ENCODE measurements around the gene CRYBA2.

CRYBA2 gene

DNA sequence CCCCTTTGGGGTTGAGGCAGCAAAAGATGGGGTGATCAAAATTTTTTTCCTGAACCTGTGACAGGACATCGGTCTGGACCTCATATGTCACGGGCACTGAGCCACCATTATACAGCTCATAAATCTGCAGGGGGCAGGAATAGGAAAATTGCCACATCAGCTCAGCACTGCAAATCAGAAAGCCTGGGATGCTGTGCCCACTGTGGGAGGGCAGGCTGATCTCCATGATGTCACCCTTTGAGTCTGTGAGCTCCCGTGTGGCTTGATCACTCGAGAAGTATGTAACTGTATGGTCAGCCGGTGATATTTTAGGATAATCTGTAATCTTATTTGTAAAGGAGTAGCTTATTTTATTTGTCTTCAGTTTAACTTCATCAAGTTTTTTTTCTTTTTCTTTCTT, 17.7 kb upstream of the CRYBA2 start:
- TF ChIP-seq CTCF (IDR thresholded peaks at IDR 0.05) = no peak

DNA sequence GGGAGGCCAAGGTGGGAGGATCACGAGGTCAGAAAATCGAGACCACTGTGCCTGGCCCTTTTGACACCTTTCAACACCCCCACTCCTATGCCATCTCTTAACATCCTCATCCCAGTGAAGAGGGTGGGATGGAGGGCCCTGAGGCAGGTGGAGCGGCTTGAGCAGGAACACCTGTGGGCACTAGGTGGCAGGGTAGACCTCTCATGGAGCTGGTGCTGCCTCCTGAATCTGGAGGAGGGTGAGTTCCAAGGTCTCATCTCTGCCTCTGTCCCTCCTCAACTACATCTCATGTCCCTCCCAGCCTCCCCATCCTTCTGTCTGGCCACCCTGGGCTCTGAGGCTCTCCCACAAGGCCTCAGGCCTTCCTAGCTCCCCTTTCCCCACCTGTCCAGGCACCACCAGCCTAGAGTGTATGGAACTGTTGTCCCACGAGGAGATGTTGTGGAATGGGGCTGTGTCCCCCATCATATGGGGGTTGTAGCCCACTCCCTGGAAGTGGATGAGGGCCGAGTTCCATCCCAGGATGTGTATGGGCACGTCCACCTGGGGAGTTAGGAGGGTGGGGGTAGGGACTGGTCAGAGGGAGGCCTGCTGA, 17.0 kb upstream of the CRYBA2 start:
- peak; percentile 53 for TF ChIP-seq CTCF (IDR thresholded peaks at IDR 0.05)

DNA sequence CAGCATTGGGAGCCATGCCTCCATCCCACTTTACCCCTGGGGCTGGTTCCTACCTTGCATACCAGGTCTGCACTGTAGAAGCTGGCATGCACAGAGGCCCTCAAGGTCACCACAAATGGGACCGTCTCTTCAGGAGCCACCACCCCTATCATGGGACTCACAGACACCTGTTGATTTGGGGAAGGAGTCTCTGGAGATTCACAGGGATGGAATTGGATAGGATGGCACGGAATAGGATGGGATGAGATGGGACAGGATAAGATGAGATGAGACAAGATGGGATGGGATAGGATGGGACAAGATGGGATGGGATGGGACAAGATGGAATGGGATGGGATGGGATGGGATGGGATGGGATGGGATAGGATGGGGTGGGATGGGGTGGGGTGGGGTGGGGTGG, 16.1 kb upstream of the CRYBA2 start:
- no peak for TF ChIP-seq CTCF (IDR thresholded peaks at IDR 0.05)

- no peak for TF ChIP-seq CTCF (IDR thresholded peaks at IDR 0.05)
These were observed 10.8 kb upstream of the CRYBA2 start for GRCh38 chr2:219003979-219004378.

- TF ChIP-seq CTCF (IDR thresholded peaks at IDR 0.05) = no peak
These were observed 10.0 kb upstream of the CRYBA2 start for GRCh38 chr2:219003267-219003634.

DNA sequence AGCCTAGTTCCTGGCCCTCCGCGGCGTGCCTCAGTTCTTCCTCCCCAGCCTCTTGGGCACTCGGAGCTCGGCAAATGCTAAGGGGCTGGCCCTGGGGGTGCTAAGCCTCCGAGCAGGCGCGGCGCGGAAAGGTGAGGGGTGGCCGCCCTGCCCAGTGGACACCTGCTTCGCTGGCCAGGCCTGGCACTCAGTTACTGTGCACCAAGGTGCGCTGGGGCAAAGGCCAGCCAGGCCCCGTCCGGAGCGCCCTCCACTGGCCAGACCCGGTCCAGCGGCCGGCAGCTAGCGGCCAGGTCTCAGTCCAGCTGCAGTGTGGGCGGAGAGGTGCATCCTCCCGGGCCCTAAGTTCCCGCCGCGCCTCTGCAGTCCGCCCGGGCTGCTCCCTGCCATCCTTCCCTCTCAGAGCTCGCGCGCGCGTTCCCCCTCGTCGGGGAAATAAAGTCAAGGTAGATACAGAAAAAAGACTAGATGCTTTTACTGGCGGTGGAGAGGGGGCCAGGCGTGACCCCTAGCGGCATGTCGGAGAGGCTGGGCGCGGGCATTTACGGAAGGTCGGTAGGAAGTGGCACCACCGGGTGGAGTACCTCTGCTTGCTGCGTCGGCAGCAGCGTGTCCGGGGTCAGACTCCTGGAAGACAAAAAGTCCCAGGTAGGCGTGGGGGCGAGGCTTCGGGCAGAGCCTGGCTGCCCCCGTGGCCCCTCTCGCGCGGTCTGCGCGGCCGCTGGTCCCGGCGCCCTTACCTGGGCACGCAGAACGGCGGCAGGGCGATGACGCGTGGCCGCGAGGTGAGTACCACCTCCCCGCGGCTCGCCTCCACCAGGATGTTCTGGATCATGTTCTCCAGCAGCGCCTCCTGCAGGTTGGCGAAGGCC, 9.4 kb upstream of the CRYBA2 start:
- peak; percentile 76 for TF ChIP-seq CTCF (IDR thresholded peaks at IDR 0.05)

GRCh38 chr2:219001577-219002394, 8.6 kb upstream of the CRYBA2 start:
- no peak for TF ChIP-seq CTCF (IDR thresholded peaks at IDR 0.05)

Data from LNCAP (cell line).